Tibial artery (tissue), 4 donors: ENCODE measurements around the gene PSKH1.

Source experiments
- DNase-seq, 2 donors: peaks; one replicate each; pipeline ENCODE4 v3.0.0-alpha.2; 2019
- H3K27ac ChIP-seq, 2 donors: fragments of 200-600 bp; sonication (generic) in 1 of 2; 1 replicate in 1 of 2; 2 replicates in 1 of 2; pipeline ENCODE4 v1.5.1; 2018 to 2019; ENCODE audit warnings: mild to moderate bottlenecking in 1 of 2
- H3K27me3 ChIP-seq, 2 donors: fragments of 200-600 bp; sonication (generic) in 1 of 2; one replicate each; pipeline versions ENCODE4 v1.5.1 to v1.6.0; 2016 to 2019
- H3K36me3 ChIP-seq, 3 donors: fragments of 200-600 bp; sonication (generic) in 2 of 3; one replicate each; pipeline ENCODE4 v1.5.1; 2016 to 2019; ENCODE audit warnings: mild to moderate bottlenecking in 2 of 3
- H3K4me1 ChIP-seq, 4 donors: fragments of 200-600 bp; sonication (generic) in 2 of 4; 1 replicate in 3 of 4; 2 replicates in 1 of 4; pipeline ENCODE4 v1.5.1; 2016 to 2019
- H3K4me3 ChIP-seq, 2 donors: fragments of 200-600 bp; sonication (generic) in 1 of 2; 1 replicate in 1 of 2; 2 replicates in 1 of 2; pipeline ENCODE4 v1.5.1; 2018 to 2019; ENCODE audit warnings: mild to moderate bottlenecking in 2 of 2
- H3K9me3 ChIP-seq, 3 donors: fragments of 200-600 bp; sonication (generic) in 1 of 3; one replicate each; pipeline ENCODE4 v1.5.1; 2016 to 2019
- CTCF ChIP-seq, 2 experiments: fragments of 200-600 bp in 1 of 2; fragments of 450-650 bp in 1 of 2; IDR thresholded peaks; one replicate each; pipeline ENCODE4 v1.5.1; 2017 to 2019; ENCODE audit warnings: antibody characterized with exemption in 2 of 2, mild to moderate bottlenecking in 1 of 2, moderate library complexity in 1 of 2
- intact Hi-C: fragments of 100-400 bp; cut with DNase I; formaldehyde crosslinking; loops from one replicate; pipeline ENCODE4 v1.15.0; 2023; ENCODE audit warnings: low total_unique reads

The PSKH1 gene

GRCh38 chr16:67928561-67929364 is 35.7 kb downstream of the PSKH1 start:
- intact Hi-C loops = loop anchor here (2.0 to 10.0 kb wide), 4 partner anchors 46 to 254 kb away; no protein-coding TSS in a partner anchor
- H3K4me3 ChIP-seq = no peak overlapping the region
- peaks cover 6 to 57% (median 35%) of the 10 kb centered on the region in 3 donors for H3K36me3 ChIP-seq
- H3K27me3 ChIP-seq = no peaks in the 10 kb centered on the region
- peak; percentile 88 to 95 for TF ChIP-seq CTCF (IDR thresholded peaks at IDR 0.05)
- DNase-seq = peak in 1 of 2 donors; percentile 69
- no peaks in the 10 kb centered on the region for H3K9me3 ChIP-seq
- no peak overlapping the region for H3K27ac ChIP-seq
- peaks cover 0 to 29% (median 23%) of the 10 kb centered on the region in 4 donors for H3K4me1 ChIP-seq

GRCh38 chr16:67930191-67930590 is 37.1 kb downstream of the PSKH1 start:
- Histone ChIP-seq H3K4me1 (peaks cover 0 to 35% (median 28%) of the 10 kb centered on the region in 4 donors), H3K27me3 (no peaks in the 10 kb centered on the region), H3K27ac (no peak overlapping the region), H3K4me3 (no peak overlapping the region), H3K36me3 (peaks cover 6 to 64% (median 35%) of the 10 kb centered on the region in 3 donors), H3K9me3 (no peaks in the 10 kb centered on the region)
- intact Hi-C loops = no loop called here
- TF ChIP-seq CTCF (IDR thresholded peaks at IDR 0.05) = no peak
- no peak for DNase-seq

GRCh38 chr16:67930678-67931211 is 37.7 kb downstream of the PSKH1 start:
- H3K27ac ChIP-seq = no peak overlapping the region
- no peaks in the 10 kb centered on the region for H3K27me3 ChIP-seq
- no peaks in the 10 kb centered on the region for H3K9me3 ChIP-seq
- peaks cover 6 to 64% (median 35%) of the 10 kb centered on the region in 3 donors for H3K36me3 ChIP-seq
- intact Hi-C loops = no loop called here
- H3K4me1 ChIP-seq = peaks cover 0 to 32% (median 25%) of the 10 kb centered on the region in 4 donors
- TF ChIP-seq CTCF (IDR thresholded peaks at IDR 0.05) = no peak
- DNase-seq = no peak
- no peak overlapping the region for H3K4me3 ChIP-seq

GRCh38 chr16:67931712-67932461 is 38.8 kb downstream of the PSKH1 start, which contains the start of gene CTRL:
TSS of gene CTRL (minus strand) at chr16:67931862. CDS start at chr16:67931852, 10 bp downstream.
- Histone ChIP-seq H3K4me1 (peaks cover 0 to 23% (median 15%) of the 10 kb centered on the region in 4 donors), H3K4me3 (no peak within 1 kb of the TSS), H3K27me3 (no peaks in the 10 kb centered on the region), H3K9me3 (no peaks in the 10 kb centered on the region), H3K27ac (no peak within 1 kb of the TSS), H3K36me3 (peaks cover 6 to 63% (median 35%) of the 10 kb centered on the region in 3 donors)
- TF ChIP-seq CTCF (IDR thresholded peaks at IDR 0.05) = no peak
- DNase-seq = no peak
- intact Hi-C loops = no loop called here

GRCh38 chr16:67932462-67932840 is 39.4 kb downstream of the PSKH1 start:
- no peak for TF ChIP-seq CTCF (IDR thresholded peaks at IDR 0.05)
- no peaks in the 10 kb centered on the region for H3K9me3 ChIP-seq
- H3K4me1 ChIP-seq = peaks cover 0 to 24% (median 17%) of the 10 kb centered on the region in 4 donors
- H3K27me3 ChIP-seq = no peaks in the 10 kb centered on the region
- DNase-seq = no peak
- intact Hi-C loops = no loop called here
- no peak overlapping the region for H3K27ac ChIP-seq
- peaks cover 6 to 57% (median 31%) of the 10 kb centered on the region in 3 donors for H3K36me3 ChIP-seq
- no peak overlapping the region for H3K4me3 ChIP-seq
